GM18517 (cell line): ENCODE measurements around the gene C20orf204.

Source experiments
- ATAC-seq: cut with Tn5 transposase; IDR thresholded peaks from one replicate; pipeline ENCODE4 v1.9.1; 2021; ENCODE audit warnings: mild to moderate bottlenecking, moderate library complexity; ENCODE audit not compliant: unreplicated experiment

Gene C20orf204

GRCh38 chr20:64069614-64070243, 33.7 kb downstream of the C20orf204 start:
- no peak for ATAC-seq

GRCh38 chr20:64070244-64070993, 34.4 kb downstream of the C20orf204 start:
- ATAC-seq = no peak

GRCh38 chr20:64071341-64072332, 35.7 kb downstream of the C20orf204 start:
- ATAC-seq = no peak

GRCh38 chr20:64072498-64073063, 36.6 kb downstream of the C20orf204 start:
- ATAC-seq = no peak

- ATAC-seq = no peak
These were observed 37.6 kb downstream of the C20orf204 start for GRCh38 chr20:64073476-64074183.

GRCh38 chr20:64074184-64074789, 38.3 kb downstream of the C20orf204 start:
- no peak for ATAC-seq

- ATAC-seq = no peak
These were observed 39.0 kb downstream of the C20orf204 start for GRCh38 chr20:64074963-64075362.

- ATAC-seq = no peak
These were observed 39.6 kb downstream of the C20orf204 start for GRCh38 chr20:64075556-64075955.

- ATAC-seq = no peak
These were observed 40.3 kb downstream of the C20orf204 start for GRCh38 chr20:64076061-64076997.

- ATAC-seq = no peak
These were observed 41.1 kb downstream of the C20orf204 start for GRCh38 chr20:64077094-64077493.

- ATAC-seq = no peak
These were observed 41.5 kb downstream of the C20orf204 start for GRCh38 chr20:64077541-64077875.

GRCh38 chr20:64077876-64078551, 42.0 kb downstream of the C20orf204 start:
- ATAC-seq = no peak

- ATAC-seq = no peak
These were observed 42.9 kb downstream of the C20orf204 start for GRCh38 chr20:64078934-64079272.

GRCh38 chr20:64079273-64080012, 43.5 kb downstream of the C20orf204 start, which contains the start of gene RGS19:
Gene RGS19, minus strand, starts transcription at chr20:64079518. Its CDS starts 2,632 bp downstream, at chr20:64076886.
- ATAC-seq = peak; percentile 41

- ATAC-seq = no peak
These were observed 44.2 kb downstream of the C20orf204 start, which contains the start of gene OPRL1 for GRCh38 chr20:64080013-64080812. Gene OPRL1, plus strand, starts transcription at chr20:64080082. Its CDS starts 12,639 bp downstream, at chr20:64092721.

- ATAC-seq = no peak
These were observed 45.0 kb downstream of the C20orf204 start for GRCh38 chr20:64080813-64081623.
